Suppressor macrophage treated with lipopolysaccharide for 4 hours (primary cell): Measurements from ENCODE around the gene ABTB1.

Experiments used
- DNase-seq: peaks from one replicate; pipeline ENCODE4 v3.0.0-alpha.2; 2020

ABTB1 gene

DNA sequence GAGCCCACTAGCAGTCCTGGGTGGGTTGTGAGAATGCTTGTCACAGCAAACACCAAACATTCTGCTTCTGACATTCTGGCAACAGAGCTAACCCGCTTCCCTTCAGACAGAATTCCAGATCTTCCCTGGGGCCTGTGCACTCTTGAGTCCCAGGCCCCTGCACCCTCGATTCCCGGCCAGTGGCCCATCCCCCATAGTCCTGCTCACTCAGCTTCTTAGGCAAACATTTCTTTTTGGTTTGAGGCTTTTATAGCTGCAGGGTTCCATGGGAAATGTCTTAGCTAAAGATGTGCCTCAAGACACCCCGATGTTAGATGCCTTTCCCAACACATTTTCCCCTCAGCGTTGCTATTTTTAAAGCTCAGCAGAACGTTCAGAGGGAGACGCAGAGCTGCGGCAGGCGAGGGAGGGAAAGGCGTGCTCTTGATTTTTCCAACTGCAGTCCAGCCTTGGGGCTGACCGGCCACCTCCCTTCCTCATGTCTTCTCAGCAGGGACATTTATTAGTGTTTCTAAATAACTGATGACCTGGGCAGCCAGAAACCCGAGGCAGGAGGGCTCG, 35.2 kb downstream of the ABTB1 start:
- DNase-seq = no peak

DNA sequence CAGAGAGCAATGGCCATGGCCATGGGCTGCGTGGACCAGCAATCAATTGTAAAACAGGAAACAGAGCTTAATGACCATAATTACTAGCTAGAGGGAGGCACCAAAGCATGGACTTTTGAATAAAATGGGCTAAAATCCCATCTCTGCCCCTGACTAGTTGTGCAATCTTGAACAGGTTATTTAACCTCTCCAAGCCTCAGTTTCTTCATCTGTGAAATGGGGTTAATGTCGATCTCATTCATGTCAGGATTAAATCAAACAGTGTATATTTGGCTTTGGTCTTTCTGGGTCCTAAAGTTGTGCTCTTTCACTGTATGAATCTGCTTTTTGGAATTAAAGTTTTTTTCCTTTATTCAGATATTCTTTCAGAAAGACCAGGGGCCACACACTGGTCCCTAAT, 36.1 kb downstream of the ABTB1 start:
- no peak for DNase-seq

DNA sequence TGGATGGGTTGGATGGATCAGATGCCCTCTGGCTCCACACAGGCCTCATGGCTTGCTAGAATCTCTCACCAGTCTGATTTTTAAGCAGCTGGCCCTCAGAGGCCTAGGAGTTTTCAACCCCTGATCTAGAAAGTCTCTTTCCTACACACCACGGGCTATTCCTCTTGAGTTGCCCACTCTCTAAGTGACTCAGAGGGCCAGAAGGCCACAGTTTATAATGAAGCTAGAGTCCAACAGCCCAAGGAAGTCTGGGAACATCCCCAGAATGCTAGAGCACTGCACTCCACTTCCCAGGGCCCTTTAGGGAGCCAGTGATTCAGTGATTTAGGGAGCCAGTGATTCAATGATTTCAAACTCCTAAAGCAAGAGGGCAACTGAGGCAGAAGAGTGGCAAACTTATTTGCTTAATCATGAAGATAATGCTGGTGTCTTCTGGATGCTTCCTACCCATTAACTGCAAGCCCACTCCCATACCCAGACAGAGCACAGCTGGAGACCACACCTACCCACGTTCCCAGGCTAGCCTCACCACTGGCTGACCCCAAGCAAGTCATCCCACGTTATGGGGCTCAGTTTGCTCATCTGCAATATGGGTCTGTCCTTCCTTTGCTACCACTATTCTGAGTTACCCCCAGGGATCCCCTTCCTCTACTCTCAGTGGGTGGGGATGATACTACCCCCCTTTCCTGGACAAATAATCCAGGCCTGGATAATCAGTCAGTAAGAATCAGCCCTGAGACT, 36.7 kb downstream of the ABTB1 start:
- DNase-seq = no peak

DNA sequence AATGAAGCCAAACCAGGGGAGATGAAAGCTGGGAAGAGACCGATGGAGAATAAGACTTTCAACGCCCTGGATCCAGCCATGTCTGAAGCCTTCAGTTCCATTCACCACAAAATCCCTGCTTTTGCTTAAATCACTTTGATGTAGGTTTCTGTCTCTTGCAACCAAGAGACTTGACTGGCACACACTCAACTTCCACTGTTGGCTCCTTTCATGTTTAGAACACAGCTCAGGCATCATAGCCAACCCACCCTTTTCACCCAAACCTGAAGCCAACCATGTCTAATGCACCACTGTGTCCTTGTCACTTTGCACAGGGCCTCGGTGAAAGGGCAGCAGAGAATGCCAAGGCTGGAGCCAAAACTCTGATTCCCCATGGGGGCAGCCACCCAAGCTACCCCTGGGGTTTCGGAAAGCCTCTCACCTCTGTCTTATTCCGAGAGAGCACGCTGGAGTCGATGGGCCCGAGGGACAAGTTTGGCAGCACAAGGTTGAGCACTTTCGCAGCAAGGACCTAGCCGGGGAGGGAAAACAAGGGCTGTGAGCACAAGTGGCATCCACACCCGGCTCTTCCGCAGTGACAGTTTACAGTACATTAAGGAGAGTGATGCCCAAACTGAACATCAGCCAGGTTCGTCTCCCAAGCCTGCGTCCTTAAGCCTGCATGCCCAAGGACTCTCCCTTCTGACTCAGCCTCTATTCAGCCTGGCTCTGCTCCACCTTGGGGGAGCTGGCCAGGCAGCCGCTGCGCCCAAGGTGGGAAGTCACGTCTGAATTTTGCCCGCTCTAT, 37.6 kb downstream of the ABTB1 start:
- no peak for DNase-seq

DNA sequence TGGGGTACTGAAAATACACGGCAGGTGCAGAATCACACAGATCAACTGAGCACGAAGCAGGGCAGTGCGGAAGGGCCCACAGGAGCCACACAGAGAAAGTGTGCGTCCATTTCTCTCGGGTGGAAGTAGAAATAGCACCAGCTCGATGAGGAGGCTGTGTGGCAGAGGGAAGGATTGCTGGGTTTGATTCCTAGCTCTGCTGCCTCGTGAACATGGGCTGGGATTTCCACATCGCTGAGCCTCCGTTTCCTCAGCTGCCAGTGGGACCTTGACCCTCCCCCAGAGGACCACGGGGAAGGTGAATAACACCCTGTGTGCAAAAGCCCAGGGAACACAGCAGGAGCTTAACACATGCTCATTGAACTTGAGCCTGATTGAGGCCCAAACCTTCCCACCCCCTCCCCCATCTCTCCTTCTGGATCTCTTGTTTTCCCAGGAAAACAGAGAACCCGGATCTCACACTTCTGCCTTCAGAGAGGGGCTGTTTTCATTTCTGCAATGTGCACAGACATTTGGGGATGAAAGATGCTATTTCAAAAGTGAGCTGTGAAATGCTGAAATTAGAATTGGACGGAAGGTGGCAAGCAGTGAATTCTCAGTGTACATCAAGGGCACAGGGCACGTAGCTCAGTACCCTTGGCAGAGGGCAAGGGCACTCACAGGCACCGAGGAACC, 38.4 kb downstream of the ABTB1 start:
- DNase-seq = no peak

DNA sequence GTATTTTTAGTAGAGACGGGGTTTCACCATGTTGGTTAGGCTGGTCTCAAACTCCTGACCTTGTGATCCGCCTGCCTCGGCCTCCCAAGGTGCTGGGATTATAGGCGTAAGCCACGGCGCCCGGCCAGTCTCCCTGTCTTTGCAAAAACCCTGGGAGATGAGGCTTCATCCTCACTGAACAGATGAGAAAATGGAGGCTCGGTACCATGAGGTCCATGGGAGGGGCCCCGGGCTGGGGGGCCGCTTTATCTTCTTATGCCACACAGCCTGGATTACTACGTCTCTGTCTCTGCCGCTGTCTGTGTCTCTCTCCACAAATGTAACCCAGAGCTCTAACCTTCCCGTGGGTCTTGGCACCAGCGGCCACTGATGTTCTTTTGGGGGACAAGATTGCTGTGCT, 39.1 kb downstream of the ABTB1 start:
- DNase-seq = no peak

DNA sequence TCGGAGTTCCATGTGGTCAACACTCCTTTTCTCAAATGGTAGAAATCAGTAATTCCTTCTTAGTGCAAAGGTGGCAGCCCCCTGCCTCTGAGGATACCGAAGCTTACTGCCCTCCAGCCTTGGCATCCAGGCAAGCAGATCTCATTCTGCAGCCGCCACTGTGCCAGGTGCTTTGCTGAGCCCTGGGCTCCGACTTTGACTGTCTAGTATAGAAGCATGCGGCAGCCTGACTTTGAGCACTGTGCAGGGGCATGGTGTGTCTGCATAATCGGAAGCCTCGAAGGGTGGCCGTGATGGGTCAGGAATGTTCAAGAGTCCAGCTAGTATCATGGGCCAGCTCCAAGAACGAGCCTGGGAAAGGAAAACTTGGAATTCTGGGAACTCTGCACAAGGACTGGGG, 39.7 kb downstream of the ABTB1 start:
- no peak for DNase-seq

DNA sequence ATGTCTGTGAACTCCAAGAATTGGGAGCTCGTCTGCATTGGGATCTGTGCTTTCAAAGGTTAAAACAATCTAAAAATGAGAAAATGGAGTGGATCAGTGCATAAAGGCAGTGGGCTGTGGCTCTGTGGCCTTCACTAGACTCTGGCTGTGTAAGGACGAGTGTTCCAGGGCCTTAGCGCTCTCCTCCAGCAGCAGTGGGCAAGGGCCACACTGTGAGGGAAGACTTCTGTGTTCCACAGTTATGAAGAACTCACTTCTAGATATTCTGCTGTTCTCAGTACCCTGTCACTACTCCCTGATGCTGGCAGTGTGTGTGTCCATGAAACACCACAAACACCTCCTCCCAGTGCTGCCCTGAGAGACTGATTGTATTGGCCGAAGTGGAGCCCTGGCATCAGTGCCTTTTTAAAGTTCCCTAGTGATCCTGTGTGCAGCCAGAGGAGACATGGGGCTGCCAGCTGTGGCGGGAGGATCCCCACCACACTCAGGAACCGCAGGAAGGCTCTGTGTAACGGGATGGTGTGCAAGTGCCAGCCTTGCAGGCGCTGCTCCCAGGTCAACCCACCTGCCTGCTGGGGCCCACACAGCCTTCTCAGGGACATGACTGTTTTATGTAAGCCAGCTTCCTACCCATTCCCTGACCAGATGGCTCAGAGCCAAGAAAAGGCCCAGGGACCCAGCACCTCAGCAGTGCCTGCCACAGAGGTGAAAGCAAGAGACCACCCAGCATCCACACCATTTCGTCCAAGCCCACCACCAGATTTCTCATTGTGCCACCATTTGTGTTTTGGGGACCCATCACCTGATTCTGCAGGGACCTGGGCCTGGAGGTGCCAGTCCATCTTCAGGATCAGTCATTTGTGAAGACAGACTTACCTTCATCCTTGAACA, 40.4 kb downstream of the ABTB1 start:
- DNase-seq = no peak

DNA sequence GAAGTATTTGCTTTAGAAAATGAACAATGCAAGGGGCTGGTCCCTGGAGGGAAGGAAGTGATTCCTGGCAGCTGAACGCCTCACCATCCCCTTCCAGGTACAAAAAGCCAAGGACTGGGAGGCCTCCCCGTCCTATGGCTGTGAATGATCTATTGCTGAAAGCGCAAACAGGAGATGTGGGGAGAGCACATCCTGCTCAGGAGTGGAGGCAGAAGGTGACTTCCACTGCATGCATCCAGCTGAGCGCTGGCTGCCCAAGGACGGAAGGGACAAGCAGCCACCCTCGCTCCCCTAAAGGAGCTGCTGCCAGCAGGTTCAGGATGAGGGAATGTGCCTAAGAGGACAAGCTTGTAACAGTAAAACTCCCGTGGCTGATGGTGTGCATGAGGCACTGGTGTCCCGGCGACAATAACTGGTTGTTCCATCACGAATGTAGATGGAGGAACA, 41.4 kb downstream of the ABTB1 start:
- no peak for DNase-seq

DNA sequence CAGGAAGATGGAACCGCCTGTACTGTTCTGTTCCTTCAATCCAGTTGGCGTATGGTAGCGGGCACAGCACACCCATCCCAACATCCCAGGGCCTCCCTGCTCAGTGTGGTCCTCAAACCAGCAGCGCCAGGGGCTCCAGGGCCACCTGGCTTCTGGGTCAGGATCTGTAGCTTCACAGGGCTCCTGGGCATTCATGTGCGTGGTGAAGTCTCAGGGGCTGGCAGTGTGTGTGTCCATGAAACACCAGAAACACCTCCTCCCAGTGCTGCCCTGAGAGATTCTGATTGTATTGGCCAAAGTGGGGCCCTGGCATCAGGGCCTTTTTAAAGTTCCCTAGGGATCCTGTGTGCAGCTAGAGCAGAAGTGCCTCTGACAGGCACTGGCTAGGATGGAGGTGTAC, 42.1 kb downstream of the ABTB1 start:
- DNase-seq = no peak

DNA sequence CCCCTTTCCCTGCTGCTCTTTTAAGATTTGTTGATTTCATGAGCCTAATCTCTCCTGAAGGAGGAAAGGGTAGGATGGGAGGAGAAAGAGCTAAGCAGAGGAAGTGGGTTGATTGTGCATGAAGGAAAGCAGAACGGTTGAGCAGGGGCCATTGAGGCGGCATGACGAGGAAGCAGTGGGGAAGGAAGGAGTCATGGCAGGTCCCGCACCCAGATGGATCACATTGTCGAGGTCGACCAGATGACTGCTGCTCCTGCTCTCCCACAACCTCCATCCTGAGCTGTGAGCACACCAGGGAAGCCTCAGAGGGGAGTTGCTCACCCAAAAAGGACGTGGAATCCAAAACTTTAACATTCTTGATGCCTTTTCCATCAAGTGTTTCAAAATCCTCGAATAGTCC, 42.8 kb downstream of the ABTB1 start:
- peak; percentile 52 for DNase-seq

DNA sequence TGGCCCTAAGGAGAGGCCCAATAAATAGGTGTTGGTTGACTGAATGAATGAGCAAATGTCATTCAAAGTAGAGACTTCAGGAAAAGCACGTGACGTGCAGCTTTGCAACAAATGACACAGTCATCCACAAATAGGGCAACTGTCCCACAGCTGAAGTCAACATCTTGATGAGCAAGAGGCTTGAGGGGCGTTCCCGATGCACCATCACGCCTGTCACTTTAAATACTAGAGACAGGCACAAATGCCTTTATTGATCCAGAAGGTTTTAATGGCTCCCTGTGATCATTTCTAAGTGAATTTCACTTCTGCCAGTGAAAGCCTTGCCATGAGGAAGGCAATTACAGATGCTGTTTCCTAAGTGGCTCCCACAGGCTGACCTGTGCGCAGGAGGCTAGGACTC, 43.6 kb downstream of the ABTB1 start:
- peak; percentile 42 for DNase-seq

DNA sequence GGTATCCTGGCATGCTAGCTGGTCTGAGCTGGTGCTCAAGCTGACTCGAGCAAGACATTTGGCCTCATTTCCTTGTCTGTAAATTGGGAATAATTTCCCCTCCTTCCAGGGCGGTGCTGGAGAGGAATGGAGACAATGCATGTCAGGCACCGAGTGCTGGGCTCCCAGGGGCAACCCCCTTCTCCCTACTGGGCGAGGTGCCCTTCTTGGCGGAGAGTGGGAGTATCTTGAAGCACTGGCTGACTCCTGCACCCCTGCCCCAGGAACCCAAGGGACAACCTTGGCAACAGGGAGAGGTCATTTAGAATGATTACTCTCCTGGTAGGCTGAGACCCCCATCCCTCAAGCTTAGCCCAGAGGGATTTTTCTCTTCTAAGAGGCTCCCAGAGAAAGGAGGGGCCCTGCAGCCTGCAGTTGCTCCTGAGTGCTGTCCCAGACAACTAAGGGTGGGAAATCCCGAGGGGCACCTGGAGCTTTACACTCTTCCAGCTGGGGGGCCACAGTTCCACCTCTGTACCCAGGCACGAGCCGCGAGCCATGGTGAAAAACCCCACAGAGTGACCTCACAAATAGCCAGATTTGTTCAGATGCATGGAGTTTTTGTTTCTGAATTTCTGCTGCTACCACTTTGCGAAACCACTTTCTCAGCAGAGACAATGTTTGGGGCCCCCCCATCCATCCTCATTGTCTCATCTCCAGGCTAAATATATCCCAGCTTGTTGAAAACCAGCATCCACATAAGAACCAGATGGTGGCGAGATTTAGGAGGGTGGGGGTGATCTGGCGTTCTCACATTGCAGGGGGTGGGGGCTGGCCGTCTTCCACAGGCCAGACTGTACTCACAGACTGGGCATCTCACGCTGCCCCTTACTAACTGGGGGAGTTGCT, 44.8 kb downstream of the ABTB1 start:
- DNase-seq = no peak

DNA sequence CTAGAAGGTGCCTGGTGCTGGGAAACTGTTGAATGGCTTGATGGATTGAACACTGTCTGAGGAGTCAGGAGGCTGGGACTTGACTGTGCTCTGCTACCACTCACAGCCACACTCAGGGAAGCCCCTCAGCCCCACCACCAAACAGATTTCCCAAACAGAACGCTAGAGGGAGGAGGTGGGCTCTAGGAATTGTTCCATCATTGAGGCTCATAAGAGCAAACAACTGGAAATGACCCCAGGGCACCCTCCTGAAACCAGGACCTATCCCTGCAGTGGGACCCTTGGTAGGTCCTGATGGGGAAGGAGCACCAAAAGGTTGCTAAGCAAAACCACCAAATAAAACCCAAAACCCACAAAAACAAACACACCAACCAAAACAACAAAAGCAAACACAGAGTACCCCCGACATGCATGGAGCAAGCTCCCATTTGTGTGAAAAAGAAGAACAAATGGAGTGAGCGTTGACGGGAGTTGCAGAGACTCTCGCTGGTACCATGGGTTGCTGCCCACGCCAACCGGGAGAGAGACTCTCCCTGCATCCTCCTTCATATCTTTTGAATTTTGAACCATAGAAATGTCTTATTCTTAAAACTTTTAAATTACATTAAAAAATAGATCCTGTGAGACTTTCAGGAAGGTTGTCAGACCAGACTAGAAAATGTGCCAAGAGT, 45.6 kb downstream of the ABTB1 start:
- DNase-seq = no peak

DNA sequence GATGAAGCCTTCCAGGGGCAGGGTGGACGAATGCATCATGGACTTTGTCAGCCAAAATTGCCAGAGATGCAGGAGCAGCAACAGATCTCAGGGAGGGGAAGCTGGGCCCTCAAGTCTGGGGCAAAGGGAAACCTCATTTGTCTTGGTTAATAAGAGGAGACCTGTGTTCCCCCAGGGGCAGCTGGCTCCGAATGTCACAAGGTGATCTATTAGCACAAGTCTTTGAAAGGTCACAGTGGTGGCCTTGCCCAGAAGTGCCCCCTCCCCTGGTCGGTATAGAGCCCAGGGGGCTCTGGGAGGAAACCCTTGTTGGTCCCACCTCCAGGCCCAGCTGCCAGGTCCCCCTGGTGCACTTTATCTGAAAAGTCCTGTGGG, 46.2 kb downstream of the ABTB1 start:
- DNase-seq = no peak

DNA sequence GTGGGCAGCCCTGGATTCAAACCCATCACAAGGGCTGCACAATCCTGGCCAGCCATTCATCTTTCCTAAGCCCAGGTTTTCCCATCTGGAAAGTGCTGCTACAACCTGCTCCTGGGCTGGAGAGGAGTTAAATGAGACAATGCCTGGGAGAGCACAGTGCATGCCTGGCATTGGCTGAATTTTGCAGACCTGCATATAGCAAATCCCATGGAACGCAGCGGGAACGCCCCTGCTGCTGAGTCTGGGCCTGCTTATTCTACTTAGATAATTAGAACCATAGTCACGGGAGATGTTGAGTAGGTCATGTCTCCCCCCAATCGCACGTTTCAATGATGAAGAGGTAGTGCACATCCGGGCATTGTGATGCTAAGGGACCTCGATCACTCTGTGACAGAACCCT, 46.6 kb downstream of the ABTB1 start:
- DNase-seq = no peak

DNA sequence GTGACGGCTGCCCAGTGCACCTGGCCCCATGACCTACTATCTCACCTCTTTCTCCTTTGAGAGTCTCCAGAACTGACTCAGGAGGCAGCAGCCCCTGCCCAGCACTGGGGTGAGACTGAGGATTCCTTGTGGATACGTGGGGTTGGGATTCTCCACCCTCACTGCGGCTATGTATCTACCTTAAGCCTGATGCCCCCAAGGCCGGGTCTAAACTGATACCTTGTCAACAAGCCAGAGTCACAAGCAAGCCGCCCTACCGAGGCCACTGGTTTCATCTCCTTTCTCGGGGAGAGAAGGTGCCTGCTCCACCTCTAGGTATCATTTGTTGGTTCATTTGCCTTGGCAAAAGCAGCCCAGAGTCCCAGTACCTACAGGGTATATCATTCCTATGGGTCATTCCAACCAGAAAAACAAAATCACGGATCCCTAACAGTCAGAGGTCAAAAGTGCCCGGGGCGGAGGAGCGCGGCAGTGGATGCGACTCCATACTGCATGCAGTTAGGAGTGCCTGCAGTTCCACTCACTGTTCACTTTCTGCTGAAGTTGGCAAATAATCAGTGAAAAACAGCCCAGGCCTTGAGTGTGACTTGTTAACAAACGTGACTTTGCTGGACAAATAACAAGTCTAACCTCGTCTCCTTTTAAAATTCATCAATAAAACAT, 47.5 kb downstream of the ABTB1 start:
- DNase-seq = no peak

DNA sequence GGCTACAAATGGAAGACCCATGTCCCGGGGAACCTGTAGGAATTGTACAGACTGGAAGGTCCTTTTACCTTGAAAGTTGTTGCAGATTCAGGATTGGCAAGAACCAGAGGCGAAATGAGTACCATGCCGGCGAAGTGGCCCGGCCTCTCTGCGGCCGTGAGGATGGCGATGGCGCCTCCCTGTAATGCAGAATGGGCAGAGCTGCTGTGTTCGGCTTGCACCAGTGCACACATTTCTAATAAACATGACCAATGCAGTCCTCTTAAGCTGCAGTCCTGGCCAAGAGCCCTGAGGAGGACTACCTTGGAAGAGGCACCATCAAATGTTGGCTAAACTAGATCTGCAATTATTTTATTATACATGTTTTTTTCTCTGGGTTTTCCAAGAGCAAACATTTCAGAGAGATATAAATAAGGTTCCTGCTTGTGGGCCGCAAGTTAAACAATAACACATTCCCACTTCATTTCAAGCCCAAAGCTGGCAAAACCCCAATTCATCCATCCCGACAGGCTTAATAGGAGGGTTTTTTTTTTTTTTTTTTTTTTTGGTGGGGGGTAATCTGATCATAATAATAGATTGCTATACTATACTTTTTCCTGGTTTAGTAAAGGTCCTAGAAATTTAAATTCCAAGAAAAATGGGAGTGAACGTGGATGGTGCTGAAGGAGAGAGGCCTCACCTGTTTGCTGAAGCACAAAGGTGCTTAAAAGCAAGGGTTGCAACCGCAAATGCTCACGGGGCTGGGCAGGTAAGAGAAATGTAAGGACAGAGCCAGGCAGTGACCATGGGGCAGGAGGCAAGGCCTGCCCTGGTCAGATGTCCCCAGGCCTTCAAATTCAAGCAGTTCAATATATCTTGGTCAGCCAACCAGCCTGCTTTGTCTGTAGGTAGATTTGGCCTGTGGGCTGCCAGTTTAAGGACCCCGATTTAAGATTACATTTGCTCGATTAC, 48.5 kb downstream of the ABTB1 start:
- DNase-seq = no peak
